Activated naive CD8-positive, alpha-beta T cell (primary cell): ENCODE measurements around the gene PCDH9.

Experiments used
- H3K27ac Mint-ChIP-seq: one replicate; pipeline ENCODE4 v1.8.0; 2021; ENCODE audit warnings: mixed read lengths
- H3K27me3 Mint-ChIP-seq: one replicate; pipeline ENCODE4 v1.8.0; 2021; ENCODE audit warnings: mixed read lengths
- H3K36me3 Mint-ChIP-seq: one replicate; pipeline ENCODE4 v1.8.0; 2021; ENCODE audit warnings: mixed read lengths
- H3K4me1 Mint-ChIP-seq: one replicate; pipeline ENCODE4 v1.8.0; 2021; ENCODE audit warnings: low read depth, mixed read lengths
- H3K4me3 Mint-ChIP-seq: one replicate; pipeline ENCODE4 v1.8.0; 2021; ENCODE audit warnings: mild to moderate bottlenecking, mixed read lengths
- H3K9me3 Mint-ChIP-seq: one replicate; pipeline ENCODE4 v1.8.0; 2021; ENCODE audit warnings: low read depth, mixed read lengths

Gene PCDH9

GRCh38 chr13:66459634-66460033 lies 770.5 kb downstream of the PCDH9 start:
- Mint-ChIP-seq H3K4me1 (no peaks in the 10 kb centered on the region), H3K4me3 (no peak overlapping the region), H3K36me3 (no peaks in the 10 kb centered on the region), H3K27me3 (no peaks in the 10 kb centered on the region), H3K27ac (no peak overlapping the region), H3K9me3 (peaks cover 5% of the 10 kb centered on the region)

DNA sequence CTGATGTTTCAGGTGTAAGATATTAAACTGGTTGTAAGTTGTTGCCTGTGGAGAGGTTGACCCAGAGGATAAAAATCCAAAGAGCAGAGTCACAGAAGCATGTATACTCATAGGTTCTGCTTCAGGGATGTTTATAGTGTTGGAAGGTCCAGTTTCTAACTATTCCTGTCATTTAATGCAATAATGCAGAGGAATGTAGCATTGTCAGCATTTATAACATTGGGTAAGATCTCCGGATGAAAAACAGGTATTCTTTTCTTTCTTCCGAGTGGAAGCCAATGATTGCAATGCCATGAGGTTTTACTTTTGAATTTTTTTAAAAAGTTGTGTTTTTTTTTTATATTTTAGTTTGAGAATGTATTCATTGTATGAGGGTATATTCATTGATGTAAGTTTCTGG lies 771.0 kb downstream of the PCDH9 start:
- Mint-ChIP-seq H3K9me3 (peaks cover 5% of the 10 kb centered on the region), H3K4me3 (no peak overlapping the region), H3K27me3 (no peaks in the 10 kb centered on the region), H3K27ac (no peak overlapping the region), H3K36me3 (no peaks in the 10 kb centered on the region), H3K4me1 (no peaks in the 10 kb centered on the region)

- no peaks in the 10 kb centered on the region for H3K4me1 Mint-ChIP-seq
- H3K27me3 Mint-ChIP-seq: no peaks in the 10 kb centered on the region
- no peak overlapping the region for H3K4me3 Mint-ChIP-seq
- H3K9me3 Mint-ChIP-seq: no peaks in the 10 kb centered on the region
- no peaks in the 10 kb centered on the region for H3K36me3 Mint-ChIP-seq
- H3K27ac Mint-ChIP-seq: no peak overlapping the region
Measured at GRCh38 chr13:66446413-66446812, 783.7 kb downstream of the PCDH9 start.

DNA sequence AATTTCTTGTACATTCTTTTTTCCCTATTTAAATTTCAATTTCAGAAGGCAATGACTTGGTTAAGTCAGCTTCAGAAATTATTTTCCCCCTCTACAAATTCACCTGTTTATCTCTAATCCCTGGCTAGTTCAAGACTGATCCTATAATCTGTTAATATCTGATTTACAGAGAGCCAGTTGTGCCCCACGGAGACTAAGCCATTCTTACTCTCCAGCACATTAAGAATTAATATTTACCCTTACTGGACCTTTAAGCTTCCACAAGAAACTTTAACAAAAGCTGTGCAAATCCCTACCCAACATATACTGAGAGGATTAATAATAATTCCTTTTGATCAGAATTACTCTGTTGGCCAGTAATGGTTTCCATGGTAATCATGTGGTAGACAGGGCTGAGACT lies 786.2 kb downstream of the PCDH9 start:
- H3K36me3 Mint-ChIP-seq: no peaks in the 10 kb centered on the region
- no peak overlapping the region for H3K27ac Mint-ChIP-seq
- no peaks in the 10 kb centered on the region for H3K4me1 Mint-ChIP-seq
- peaks cover 6% of the 10 kb centered on the region for H3K9me3 Mint-ChIP-seq
- no peak overlapping the region for H3K4me3 Mint-ChIP-seq
- H3K27me3 Mint-ChIP-seq: no peaks in the 10 kb centered on the region

DNA sequence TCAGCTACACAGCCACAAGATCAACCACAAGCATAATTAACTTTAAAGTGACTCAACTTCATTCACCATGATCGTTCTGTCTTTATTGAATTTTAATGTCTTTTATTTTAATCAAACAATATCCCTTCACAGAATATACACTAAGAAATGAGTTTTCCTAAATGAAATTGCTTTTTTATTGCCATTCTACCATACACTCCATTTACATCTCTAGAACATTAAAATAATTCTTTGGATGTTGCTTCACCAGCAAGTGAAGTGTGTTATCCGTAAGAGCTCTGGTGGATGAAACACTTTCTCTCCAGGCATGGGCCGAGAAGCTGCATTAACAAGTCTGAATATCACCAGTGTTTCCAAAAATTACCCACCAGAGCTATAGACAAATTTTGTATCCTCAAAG lies 789.2 kb downstream of the PCDH9 start:
- Mint-ChIP-seq H3K27me3 (no peaks in the 10 kb centered on the region), H3K9me3 (peaks cover 11% of the 10 kb centered on the region), H3K4me3 (no peak overlapping the region), H3K36me3 (no peaks in the 10 kb centered on the region), H3K27ac (no peak overlapping the region), H3K4me1 (no peaks in the 10 kb centered on the region)

GRCh38 chr13:66430728-66431127 lies 799.4 kb downstream of the PCDH9 start:
- Mint-ChIP-seq H3K27ac (no peak overlapping the region), H3K27me3 (no peaks in the 10 kb centered on the region), H3K36me3 (no peaks in the 10 kb centered on the region), H3K9me3 (peaks cover 5% of the 10 kb centered on the region), H3K4me1 (no peaks in the 10 kb centered on the region), H3K4me3 (no peak overlapping the region)

DNA sequence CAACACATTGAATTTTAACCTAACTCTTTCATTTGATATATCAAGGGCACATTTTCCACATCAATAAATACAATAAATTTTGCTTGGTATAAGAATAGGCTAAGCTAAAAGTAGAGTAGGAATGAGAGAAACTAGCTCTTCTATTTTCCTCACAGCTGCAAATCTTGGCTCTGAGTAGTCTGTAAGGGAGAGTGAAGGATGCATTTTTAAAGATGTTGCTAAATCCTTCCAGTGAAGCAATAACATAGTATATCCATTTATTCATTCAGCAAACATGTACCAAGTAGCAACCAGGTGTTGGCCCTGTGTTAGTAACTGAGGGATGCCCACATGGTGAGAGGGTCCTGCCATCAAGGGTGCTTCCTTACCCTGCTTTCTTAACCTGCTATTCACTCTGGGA lies 799.9 kb downstream of the PCDH9 start:
- no peaks in the 10 kb centered on the region for H3K4me1 Mint-ChIP-seq
- no peaks in the 10 kb centered on the region for H3K27me3 Mint-ChIP-seq
- H3K4me3 Mint-ChIP-seq: no peak overlapping the region
- H3K36me3 Mint-ChIP-seq: no peaks in the 10 kb centered on the region
- H3K9me3 Mint-ChIP-seq: peaks cover 5% of the 10 kb centered on the region
- no peak overlapping the region for H3K27ac Mint-ChIP-seq

DNA sequence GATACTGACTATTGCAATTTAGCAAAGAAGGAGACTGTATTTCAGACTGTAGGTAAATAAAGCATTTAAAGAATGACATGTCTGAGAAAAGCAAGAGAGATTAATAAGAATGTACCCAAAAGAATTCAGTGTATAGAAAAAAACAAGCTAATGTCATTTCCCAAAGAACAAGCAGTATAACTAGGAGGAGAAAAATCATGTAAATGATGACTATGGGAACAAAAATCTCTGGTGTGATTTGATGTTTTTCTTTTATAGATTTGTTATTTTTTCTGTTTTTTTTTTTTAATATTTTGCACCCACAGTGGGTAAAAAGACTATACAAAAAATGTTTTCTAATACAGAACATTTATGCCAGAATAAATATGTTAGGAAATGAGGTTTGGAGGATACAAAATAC lies 801.0 kb downstream of the PCDH9 start:
- Mint-ChIP-seq H3K9me3 (peaks cover 5% of the 10 kb centered on the region), H3K27me3 (no peaks in the 10 kb centered on the region), H3K36me3 (no peaks in the 10 kb centered on the region), H3K27ac (no peak overlapping the region), H3K4me1 (no peaks in the 10 kb centered on the region), H3K4me3 (no peak overlapping the region)

DNA sequence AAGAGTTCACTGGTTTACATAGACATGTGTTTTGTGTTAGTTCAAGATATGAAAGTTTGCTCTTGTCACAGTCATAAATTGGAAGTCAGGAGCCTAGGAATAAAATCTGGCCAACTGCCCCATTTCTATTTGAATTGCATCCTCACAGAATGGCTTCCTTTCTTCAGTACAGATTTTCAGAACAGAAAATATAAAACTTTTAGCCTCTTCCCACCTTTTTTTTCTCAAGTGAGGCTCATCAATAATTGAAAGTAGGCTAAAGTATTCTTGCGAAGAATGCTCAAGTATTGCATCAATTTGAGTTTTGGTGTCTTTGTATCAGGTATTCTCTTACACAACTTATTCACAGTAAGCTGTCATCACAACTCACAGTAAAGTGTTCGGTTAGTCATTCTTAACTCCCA lies 802.7 kb downstream of the PCDH9 start:
- no peak overlapping the region for H3K27ac Mint-ChIP-seq
- H3K27me3 Mint-ChIP-seq: no peaks in the 10 kb centered on the region
- H3K4me3 Mint-ChIP-seq: no peak overlapping the region
- H3K36me3 Mint-ChIP-seq: no peaks in the 10 kb centered on the region
- H3K9me3 Mint-ChIP-seq: peaks cover 5% of the 10 kb centered on the region
- H3K4me1 Mint-ChIP-seq: no peaks in the 10 kb centered on the region

- Mint-ChIP-seq H3K4me1 (no peaks in the 10 kb centered on the region), H3K27me3 (no peaks in the 10 kb centered on the region), H3K4me3 (no peak overlapping the region), H3K27ac (no peak overlapping the region), H3K36me3 (no peaks in the 10 kb centered on the region), H3K9me3 (peaks cover 5% of the 10 kb centered on the region)
Measured at GRCh38 chr13:66425741-66426140, 804.4 kb downstream of the PCDH9 start.

- H3K4me1 Mint-ChIP-seq: no peaks in the 10 kb centered on the region
- H3K27ac Mint-ChIP-seq: no peak overlapping the region
- no peaks in the 10 kb centered on the region for H3K36me3 Mint-ChIP-seq
Measured at GRCh38 chr13:66424422-66424821, 805.7 kb downstream of the PCDH9 start.

GRCh38 chr13:66415444-66415843 lies 814.7 kb downstream of the PCDH9 start:
- peaks cover 5% of the 10 kb centered on the region for H3K9me3 Mint-ChIP-seq
- H3K27me3 Mint-ChIP-seq: peaks cover 2% of the 10 kb centered on the region

More at GRCh38 chr13:66424422-66424821, 805.7 kb downstream of the PCDH9 start:
- Mint-ChIP-seq H3K9me3 (no peaks in the 10 kb centered on the region), H3K27me3 (no peaks in the 10 kb centered on the region), H3K4me3 (no peak overlapping the region)

DNA sequence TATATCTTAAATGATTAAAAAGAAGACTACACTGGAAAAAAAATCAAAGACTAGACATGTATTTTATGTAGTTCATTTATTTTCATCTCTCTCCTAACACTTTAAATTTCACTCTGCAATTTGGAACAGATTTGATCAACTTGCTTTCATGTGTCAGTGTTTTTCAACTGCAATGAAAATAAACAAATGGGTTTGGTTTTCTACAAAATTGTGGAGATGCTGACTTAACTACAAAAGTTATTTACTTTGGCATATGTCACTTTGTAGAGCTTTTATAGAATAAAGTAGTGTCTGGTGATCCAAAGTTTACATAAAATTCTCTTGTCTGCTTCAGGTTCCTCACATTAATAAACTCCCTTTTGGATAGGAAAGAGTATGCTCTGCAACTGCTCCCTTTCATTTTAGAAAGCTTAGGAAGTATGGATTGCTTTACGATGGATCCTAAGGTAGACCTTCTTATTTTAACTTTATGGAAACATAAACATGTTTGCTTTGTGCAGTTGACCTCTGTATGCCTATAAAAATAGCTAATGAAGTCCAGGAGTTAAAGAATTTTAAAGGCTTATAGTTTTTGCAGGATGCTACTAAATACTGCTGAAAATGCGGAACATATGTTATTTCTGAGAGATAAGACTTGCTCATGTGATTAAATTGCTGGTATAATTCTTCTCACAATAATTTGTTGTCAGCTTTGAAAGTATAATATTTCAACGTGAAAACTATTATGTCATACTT lies 815.9 kb downstream of the PCDH9 start:
- Mint-ChIP-seq H3K4me3 (no peak overlapping the region), H3K4me1 (no peaks in the 10 kb centered on the region), H3K9me3 (peaks cover 5% of the 10 kb centered on the region), H3K27ac (no peak overlapping the region), H3K27me3 (peaks cover 2% of the 10 kb centered on the region), H3K36me3 (no peaks in the 10 kb centered on the region)

More at GRCh38 chr13:66415444-66415843, 814.7 kb downstream of the PCDH9 start:
- no peaks in the 10 kb centered on the region for H3K36me3 Mint-ChIP-seq
- H3K27ac Mint-ChIP-seq: no peak overlapping the region
- H3K4me1 Mint-ChIP-seq: no peaks in the 10 kb centered on the region
- no peak overlapping the region for H3K4me3 Mint-ChIP-seq

- Mint-ChIP-seq H3K4me1 (no peaks in the 10 kb centered on the region), H3K27me3 (peaks cover 1% of the 10 kb centered on the region), H3K9me3 (no peaks in the 10 kb centered on the region), H3K27ac (no peak overlapping the region), H3K4me3 (no peak overlapping the region), H3K36me3 (no peaks in the 10 kb centered on the region)
Measured at GRCh38 chr13:66410314-66410713, 819.8 kb downstream of the PCDH9 start.

GRCh38 chr13:66409542-66409941 lies 820.6 kb downstream of the PCDH9 start:
- Mint-ChIP-seq H3K4me1 (no peaks in the 10 kb centered on the region), H3K27me3 (peaks cover 1% of the 10 kb centered on the region), H3K9me3 (no peaks in the 10 kb centered on the region), H3K36me3 (no peaks in the 10 kb centered on the region), H3K27ac (no peak overlapping the region), H3K4me3 (no peak overlapping the region)

DNA sequence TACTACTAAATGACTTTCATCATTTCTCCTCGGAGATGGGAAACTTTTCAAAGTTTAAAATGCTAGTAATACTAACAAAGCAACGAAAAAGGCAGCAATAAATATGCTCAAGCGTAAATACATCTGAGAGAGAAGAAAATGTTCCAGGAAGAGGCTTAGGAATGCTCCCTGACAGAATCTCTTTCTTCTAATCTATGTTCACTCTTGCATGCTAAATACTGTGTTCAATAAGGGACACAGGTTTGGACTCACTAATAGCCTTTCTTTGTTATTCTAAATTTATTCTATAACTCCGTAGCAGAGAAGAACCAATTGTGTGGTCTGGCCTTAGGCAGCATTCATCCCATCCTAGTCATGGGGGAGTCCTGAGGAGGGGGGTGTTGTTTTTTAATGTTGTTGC lies 823.0 kb downstream of the PCDH9 start:
- Mint-ChIP-seq H3K9me3 (no peaks in the 10 kb centered on the region), H3K36me3 (no peaks in the 10 kb centered on the region), H3K4me1 (no peaks in the 10 kb centered on the region), H3K27me3 (peaks cover 1% of the 10 kb centered on the region), H3K4me3 (no peak overlapping the region), H3K27ac (no peak overlapping the region)
